SW480 (cell line): Measurements from ENCODE around the gene KRT86.
"Not testable (repeated sequence)": the region's sequence is repeated elsewhere in the genome, so short reads cannot be mapped to it uniquely, and the experiment has no call there.

Source experiments
- DNase-seq: peaks from one replicate; pipeline ENCODE4 v3.0.0-alpha.2; 2016; ENCODE audit warnings: low spot score

The KRT86 gene

DNA sequence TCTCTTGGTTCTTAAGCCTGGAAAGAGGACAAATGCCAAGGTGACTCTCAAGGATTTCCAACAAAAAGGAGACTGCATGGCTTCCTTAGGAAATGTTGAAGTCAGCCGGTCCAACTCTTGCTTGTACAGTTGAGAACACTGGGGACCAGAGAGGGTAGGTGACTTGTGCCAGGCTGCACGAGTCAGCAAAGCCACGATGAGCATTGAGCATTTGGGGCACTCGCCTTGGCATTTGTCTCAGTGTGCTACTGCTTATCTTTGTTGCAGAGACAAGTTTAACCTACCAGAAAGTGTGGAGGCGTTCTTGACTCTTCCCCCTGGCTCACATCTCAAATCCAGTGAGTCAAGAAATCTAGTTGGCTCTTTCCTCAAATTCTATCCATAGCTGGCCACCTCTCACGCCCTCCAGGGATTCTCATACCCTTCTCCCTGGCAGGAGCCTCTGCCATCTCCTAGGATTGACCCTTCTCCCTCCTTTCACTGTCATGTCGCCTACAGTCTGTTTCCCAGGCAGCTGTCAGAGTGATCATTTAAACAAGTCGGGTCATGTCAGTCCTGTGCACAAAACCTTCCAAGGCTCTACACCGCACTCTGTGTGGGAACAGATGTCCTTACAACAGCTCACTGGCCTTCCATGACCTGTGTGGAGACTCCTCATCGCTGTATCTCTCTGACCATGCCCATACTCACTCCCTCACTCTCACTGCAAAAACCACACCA is 64.0 kb downstream of the KRT86 start:
- DNase-seq = no peak

DNA sequence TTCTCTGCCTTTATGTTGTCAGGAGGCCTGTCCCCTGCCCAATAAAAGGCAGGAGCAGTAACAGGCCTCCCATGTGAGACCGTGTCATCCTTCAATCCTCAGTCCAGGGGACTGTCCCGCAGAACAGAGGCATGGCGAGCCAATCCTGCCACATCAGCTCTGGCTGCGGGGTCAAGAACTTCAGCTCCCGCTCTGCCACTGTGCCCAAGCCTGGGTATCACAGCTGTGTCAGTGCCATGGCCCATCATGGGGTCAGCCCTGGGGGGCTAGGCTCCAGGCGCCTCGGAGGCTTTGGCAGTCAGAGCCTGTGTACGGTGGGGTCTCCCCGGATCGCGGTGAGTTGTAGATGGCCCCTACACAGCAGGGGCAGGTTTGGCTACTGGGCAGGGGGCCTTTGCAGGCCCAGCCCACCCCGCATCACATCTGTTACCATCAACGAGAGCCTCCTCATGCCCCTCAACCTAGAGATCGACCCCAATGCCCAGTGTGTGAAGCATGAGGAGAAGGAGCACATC is 66.7 kb downstream of the KRT86 start:
- DNase-seq = no peak

DNA sequence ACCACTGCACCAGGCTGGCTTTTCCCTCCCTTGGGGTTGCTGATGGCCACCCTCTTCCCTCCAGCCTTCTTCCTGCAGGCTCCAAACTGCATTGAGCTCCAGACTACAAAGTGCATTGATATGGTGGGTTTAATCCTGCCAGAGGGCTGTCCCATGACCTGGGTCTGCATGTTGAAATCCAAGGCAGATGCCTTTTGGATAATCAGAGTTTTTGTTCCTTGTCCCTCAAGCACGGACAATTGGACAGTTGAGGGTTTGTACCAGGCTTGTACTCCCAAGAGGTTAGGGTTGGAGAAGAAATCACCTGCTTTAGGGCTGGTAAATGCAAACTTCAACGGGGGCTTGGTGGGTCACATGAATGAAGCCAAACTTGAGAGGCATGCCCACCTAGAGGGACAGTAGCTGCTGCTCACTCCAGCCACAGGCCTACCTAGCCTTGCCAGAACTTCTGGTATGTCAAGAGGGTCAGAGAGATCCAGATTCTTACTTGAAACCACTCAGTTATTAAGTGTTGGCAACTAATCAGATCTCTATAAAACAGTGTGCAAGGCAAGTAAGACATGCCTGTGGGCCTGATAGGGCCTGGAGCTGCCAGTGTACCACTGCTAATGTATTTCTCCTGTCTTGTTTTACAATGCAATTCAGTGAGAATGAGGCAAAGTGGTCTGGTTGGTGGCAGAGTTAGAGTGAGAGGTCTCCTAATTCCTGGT is 68.5 kb downstream of the KRT86 start:
- DNase-seq = no peak

DNA sequence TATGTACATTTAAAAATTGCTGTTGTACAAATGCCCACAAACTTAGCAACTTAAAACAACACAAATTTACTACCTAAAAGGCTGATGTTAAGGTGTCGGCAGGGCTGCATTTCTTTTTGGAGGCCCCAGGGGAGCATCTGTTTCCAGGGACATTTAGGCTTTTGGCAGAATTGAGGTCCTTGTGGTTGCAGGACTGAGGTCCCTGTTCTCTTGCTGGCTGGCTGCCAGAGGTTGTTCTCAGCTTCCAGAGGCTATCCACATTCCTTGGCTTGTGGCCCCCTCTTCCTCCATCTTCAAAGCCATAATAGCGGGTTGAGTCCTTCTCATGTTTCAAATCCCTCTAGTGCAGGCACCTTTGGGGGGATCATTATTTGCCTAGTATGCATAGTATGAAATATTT is 69.1 kb downstream of the KRT86 start:
- no peak for DNase-seq

DNA sequence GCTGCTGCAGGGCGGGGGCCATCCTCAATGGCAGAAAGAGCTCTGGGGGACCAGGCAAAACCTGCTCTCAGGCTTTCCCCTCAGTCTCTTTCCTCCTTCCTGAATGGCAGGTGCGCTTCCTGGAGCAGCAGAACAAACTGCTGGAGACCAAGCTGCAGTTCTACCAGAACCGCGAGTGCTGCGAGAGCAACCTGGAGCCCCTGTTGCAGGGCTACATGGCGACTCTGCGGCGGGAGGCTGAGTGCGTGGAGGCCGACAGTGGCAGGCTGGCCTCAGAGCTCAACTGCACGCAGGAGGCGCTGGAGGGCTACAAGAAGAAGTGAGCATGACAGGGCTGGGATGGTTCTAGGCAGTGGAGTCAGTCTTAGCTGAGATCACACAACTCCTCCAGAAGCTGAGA is 69.7 kb downstream of the KRT86 start:
- DNase-seq = no peak

DNA sequence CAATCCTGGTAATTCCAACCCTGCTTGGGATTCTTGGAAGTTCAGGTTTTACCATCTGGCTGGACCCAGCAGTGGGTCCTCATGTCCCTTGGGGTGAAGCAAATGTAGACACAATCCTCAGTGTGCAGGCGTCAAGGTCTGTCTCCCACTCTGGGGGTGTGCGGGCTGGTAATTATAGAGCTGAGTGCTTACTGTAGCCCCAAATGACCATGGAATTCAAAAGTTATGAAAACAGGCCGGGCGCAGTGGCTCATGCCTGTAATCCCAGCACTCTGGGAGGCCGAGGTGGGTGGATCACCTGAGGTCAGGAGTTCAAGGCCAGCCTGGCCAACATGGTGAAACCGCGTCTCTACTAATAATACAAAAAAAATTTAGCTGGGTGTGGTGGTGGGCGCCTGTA is 70.6 kb downstream of the KRT86 start:
- not testable (repeated sequence) for DNase-seq

DNA sequence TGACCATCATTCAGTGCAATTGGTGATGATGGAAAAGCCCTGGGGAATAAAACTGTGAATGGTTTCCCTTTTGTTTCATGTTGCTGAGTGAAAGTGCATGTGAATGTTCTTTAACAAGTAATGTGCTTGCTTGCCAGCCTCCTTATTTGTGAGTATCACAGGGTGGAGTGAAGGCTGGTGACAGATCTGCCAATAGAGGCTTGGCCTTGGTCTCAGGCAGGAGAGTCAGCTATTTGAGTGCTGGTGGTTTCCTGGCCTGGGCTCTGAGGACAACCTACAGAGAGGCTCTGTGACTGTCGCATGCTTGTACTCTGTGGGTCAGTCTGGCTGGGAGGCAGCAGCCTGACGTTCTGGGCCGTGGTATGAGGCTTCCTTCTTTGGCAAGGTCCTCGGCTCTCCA is 72.1 kb downstream of the KRT86 start:
- DNase-seq = no peak

DNA sequence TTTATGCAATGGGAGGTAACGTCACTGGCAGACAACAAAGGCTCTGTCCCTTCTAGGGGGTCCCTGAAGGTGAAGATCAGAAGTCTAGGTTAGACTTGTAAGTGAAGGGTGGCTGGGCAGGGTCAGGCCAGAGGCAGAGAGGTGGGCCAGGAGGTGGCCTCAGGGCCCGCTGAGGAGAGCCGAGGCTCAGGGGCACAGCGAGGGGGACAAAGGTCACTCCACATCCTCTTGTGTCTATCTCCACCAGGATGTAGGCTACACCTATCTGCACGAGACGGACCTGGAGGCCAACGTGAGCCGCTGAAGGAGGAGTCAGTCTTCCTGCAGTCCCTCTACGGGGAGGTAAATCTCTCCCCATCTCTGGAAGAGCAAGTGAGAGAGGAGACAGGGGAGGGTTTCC is 72.6 kb downstream of the KRT86 start:
- no peak for DNase-seq

DNA sequence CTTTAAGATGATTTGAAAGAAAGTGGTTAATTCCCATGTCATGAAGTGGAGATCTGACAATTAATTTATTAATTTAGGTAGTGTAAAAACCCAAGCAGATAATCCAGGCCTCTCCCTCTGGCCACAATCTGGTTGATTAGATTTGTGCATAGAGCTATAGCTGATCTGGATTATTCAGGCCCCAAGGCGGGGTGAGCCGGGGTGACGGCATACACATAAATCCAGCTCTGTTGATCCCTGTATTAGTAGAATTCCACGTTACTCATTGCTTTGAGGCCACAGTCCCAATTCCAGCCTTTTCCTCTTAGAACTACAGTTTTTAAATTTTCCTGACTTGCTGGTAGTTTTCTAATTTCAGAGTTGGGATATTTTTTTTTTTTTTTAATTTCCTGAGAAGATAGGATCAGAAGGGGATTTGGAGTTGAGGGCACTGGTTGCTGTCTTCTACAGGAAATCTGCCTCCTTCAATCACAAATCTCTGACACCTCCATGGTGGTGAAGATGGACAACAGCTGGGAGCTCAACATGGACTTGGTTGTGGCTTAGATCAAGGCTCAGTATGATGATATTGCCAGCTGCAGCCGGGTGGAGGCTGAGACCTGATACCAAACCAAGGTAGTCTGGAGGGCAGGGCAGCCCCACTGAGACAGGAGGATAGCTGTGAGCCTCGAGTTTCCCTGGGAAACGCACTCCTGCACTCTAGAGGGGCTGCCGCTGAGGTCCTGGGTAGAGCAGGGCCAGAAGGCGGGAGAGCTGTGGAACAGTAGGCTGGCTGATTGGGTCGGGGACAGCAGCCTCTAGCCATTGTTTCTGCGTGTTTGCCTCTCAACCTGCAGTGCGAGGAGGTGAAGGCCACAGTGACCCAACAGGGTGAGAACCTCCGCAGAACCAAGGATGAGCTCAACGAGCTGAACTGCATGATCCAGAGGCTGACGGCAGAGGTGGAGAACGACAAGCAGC is 73.4 kb downstream of the KRT86 start:
- no peak for DNase-seq

DNA sequence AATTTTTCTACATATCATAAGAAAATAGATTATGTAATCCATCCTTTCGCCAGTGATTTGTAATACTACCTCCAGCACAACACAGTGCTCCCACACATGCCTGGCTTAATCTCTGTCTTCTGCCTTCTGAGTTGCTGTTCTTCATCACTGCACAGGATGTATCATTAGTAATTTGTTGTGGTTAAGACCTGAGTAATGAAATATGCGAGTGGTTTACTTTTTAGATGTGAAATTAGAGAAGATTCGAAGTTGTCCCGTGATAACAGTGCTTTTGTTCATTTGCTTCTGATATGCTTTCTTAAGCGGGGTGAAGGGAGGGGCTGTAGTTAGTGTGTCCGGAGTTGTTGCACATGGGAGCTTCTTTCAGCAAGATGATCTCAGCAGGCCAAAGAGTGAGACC is 74.8 kb downstream of the KRT86 start:
- DNase-seq = peak; percentile 38

DNA sequence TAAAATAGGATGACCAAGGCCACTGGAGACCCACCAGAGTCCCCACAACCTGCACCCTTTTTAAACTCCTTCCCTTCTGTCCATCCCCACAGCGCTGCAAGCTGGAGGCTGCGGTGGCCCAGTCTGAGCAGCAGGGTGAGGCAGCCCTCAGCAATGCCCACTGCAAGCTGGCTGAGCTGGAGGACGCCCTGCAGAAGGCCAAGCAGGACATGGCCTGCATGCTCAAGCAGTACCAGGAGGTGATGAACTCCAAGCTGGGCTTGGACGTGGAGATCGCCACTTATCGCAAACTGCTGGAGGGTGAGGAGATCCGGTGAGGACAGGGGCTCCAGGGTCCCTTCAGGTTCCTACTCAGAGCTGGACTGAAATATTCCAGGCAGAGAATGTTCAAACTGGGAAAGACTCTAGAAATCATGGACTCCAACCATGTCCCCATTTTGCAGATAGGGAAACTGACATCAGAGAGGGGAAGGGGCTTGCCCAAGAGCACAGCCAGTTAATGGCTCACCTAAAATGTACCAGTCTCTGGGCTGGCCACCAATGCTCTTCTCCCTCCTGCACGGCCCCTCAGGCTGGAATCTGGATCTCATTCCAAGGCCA is 75.7 kb downstream of the KRT86 start:
- no peak for DNase-seq

DNA sequence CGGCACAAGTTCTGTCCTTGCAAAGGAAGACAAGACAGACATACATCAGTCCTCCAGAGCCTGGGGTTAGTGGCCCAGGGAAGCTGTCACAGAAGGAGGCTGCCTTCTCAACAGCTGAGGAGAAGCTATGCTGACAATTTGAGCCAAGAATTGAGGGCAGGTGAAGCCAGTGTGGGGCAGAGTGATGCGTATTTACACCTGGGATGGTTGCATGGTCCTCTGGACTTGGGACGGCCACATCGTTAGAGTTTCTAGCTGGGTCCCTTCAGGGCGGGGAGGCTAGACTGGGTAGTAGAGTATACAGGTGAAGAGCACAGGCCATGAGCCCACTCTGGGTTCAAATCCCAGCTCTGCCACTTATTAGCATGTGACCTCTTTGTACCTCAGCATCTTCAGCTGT is 76.3 kb downstream of the KRT86 start:
- DNase-seq = no peak

DNA sequence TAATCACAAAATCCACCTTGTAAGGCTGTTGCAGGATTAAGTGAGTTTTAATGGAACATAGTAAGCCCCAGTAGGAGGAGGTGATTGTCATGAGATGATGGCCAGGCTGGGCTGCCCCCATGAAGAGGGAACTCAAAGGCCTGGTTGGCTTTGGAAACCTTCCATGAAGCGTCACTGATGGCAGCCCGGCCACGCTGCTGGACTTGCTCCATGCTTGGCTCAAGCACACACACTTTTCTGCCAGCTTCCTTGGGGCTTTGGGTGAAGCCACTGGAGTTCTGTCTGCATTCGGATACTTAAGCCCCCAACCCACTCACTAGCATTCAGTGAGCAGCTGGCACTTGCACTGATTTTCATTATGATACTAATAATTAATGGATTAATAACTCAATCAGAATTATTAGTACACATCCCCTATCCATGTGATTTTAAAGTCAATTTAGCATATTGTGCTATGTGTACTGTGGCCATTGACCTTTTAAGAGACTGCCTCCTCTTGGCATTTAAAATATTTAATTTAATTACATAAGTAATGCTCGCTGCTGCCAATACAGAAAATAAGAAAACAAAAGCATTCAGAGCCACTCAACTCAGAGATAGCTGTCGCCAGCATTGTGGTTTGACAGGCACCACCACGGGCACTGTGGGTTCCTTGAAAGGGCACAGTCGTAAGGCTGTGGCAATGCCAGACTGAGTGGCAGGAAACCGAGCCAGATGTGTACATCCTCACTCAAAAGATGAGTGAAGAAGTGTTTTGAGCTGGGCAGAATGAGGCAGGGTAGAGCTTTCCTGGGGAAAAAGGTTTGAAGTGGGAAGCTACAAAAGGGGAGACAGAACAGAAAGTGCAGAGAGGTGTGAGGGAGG is 77.0 kb downstream of the KRT86 start:
- no peak for DNase-seq

DNA sequence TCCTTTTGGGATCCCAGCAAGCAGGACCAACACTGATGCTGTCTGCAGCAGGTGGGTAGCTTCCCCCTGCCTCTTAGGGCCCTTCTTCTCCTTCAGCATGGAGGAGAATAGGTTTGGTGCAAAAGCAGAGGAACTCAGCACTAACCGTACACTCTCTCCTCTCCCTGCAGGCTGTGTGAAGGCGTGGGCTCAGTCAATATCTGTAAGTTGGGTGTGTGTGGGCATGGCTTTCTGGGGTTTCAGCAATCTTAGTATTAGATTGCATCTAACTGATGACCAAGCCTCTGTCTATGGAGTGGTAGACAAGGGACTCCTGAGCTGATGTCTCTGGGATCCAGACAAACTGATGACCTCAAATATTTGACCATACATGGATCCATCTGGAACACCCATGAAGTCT is 78.5 kb downstream of the KRT86 start:
- no peak for DNase-seq

DNA sequence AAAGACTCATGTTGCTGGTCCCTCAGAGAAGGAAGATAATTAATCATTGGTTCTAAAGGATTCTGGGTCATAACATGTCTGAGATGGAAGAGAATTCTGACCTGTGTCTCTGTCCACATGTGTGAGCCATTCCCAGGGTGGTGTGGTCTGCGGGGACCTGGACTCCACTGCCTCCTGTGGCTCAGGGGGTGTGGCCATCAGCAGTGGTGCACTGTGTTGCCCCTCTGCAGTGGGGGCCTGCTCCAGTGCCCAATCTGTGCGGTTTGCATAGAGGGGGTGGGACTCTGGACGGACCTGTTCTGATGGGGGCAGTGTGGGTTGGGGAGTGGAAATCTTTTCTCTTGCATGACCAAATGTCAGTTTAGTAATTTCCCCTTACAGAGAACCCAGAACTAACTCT is 79.3 kb downstream of the KRT86 start:
- no peak for DNase-seq

DNA sequence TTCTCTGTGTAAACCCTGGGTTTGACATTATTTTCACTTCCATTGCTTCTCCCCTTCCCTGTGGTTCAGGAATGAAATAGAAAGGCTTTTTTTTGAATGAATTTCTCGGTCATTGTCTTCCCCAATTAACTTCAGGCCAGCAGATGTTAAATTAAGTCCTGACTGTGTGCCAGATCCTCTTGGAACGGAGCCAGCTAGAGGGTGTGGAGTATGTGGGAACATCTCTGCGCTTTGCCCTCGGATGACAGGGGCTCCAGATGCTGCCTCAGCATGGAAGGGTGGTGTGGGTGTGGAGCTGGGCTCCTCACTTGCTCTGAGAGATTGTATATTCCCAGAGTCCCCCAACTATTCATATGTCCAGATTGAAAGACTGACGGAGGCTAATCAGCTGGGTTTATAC is 79.8 kb downstream of the KRT86 start:
- DNase-seq = no peak

DNA sequence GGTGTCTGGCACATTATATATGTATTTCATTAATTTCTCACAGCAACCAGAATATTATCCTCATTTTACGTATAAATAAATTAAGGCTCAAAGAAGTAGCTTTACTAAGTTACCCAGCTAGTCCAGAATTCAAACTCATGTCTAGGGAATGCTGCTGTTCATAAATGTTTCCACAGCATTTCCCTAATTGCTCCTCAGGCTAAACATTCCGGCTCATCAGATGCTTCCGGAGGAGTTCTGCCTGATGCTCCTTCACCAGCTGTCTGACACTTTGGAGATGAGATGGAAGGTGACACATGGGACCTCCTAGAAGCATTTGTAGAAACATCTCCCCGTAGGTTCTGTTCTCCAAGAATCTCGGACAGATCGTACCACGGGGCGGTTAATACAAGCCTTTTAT is 80.7 kb downstream of the KRT86 start:
- no peak for DNase-seq

DNA sequence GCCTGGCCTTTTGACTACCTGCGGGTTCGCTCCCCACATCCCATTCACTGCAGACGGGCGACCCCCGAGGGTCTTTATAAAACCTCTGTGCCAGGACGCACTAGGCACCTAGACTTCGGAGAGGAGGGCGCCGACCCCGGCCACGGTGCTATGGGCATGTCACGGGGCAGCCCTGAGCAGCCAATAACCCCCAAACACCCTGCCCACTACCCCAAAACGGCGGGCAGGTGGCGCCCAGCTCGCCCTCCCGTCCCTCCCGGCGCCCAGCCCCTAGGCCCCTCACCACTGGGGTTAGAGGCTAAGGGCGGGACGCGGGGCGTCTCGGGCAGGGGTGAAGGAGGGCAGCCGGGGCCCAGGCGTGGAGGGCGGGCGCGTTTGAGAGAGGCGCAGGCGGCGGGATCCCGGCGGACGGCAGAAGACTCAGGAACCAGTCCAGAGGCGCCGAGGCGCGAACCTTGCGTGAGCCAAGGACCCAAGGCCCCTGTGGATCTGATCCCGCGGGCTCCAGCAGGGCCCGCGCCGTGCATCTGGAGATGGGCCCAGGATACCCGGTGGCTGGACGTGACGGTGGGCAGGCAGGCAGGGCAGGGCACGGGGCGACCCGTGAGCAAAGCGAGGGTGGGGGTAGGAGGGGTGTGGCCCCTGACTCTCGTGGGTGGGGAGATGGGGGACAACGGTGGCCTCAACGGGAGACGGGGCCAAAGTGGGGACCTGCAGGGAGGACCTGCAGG is 81.8 kb downstream of the KRT86 start:
- DNase-seq = no peak

DNA sequence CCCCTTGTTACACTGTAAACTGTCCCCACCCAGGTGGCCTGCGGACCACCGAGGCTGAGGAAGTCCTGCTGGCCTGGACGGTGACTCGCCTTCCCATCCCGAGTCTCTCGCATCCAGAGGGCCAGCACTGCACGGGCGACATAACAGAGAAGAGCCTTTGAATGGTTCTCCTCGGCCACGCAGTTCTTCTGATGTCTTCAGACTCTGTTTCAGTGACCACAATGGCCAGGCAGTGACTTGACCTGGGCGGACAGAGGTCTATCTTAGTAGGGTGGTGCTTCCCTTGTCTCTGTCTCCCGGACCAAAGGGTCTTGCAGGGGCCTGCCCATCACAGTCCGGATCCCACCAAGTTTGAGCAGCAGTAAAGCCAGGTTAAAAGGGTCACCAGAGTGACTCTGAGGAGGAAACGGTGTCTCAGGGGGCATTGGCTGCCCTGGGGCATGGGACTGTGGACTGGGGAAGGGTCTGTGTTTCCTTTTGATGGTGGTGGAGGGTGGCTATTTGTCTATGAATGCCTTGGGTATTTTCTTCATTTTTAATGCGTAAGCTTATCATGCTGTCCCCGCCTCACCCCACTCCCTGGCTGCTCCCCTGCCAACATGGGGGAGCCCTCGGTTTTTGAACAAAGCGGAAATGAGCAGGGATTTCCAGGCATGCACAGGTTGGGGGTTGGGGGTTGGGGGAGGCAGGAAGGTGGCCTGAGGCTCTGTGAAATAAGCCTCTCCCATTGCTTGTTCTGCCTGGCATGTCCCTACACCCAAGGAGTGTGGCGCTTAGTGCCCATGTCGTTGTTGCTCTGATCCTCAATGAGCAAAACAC is 82.5 kb downstream of the KRT86 start:
- no peak for DNase-seq
